Measurements from ENCODE around the gene CMIP.

DNA sequence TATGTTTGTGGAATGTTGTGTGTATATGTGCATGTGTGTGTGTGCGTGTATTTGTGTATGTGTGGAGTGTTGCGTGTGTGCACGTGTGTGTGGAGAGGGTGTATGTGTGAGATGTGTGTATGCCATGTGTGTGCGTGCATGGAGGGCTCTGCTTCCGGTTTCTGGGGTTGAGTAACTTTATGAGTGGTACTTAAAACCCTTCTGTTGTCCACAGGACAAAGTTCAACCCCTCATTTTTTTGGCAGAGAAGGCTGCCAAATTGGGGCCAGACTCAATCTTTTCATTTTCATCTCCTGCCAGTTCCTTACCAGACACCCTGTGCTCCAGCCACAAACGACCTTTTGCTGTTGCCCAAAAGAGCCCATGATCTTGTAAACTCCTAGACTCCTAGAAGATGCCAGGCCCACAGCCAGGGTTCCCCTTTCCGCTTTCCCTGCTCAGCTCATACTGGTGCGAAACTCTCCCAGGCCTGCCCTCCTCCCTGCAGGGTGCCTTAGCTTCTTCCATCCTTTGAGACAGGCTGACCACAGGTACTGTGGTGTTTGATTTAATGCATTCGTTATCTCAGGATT lies 100.2 kb downstream of the CMIP start:
- TF ChIP-seq, protein P1, sequence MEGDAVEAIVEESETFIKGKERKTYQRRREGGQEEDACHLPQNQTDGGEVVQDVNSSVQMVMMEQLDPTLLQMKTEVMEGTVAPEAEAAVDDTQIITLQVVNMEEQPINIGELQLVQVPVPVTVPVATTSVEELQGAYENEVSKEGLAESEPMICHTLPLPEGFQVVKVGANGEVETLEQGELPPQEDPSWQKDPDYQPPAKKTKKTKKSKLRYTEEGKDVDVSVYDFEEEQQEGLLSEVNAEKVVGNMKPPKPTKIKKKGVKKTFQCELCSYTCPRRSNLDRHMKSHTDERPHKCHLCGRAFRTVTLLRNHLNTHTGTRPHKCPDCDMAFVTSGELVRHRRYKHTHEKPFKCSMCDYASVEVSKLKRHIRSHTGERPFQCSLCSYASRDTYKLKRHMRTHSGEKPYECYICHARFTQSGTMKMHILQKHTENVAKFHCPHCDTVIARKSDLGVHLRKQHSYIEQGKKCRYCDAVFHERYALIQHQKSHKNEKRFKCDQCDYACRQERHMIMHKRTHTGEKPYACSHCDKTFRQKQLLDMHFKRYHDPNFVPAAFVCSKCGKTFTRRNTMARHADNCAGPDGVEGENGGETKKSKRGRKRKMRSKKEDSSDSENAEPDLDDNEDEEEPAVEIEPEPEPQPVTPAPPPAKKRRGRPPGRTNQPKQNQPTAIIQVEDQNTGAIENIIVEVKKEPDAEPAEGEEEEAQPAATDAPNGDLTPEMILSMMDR (IDR thresholded peaks at IDR 0.05), result no peak
- TF ChIP-seq POLR2A (IDR thresholded peaks at IDR 0.05), result no peak

Data from prostate gland (tissue), 2 donors.